Measurements from ENCODE around the gene HOGA1. TPM values are rescaled to one million over a fixed set of nuclear protein-coding genes. Genes with fewer than 3 reads are reported as not detected.
"Not testable (repeated sequence)": the region's sequence is repeated elsewhere in the genome, so short reads cannot be mapped to it uniquely, and the experiment has no call there.

The HOGA1 gene
- total RNA-seq, 4 donors from 2014 or later, result 0.27 to 11.2 (median 4.1) TPM

DNA sequence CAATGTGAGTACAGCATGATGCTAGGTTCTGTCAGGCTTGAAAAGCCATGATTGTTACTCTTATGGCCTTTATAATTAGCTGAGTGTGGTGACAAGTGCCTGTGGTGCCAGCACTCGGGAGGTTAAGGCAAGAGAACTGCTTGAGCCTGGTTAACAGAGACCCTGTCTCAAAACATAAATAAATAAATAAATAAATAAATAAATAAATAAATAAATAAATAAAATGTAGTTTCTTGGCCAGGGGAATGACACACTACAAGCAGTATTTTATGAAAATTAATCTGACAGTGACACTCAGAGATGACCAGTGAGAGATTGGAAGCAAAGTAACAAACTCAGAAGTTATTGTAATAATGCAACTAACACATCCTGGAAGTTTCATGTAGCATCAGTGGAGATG lies 51.4 kb downstream of the HOGA1 start:
- no peak for ATAC-seq
- in situ Hi-C loops (cut with MboI; ENCODE audit: low sequenced_read_pairs in 4 of 4) (no loop called here), intact Hi-C loops (cut with DNase I; ENCODE audit: low total_unique reads) (loop anchor here (10.0 kb wide), 1 partner anchor 211 kb away; the partner anchor contains the start of gene PGAM1)
- no peak overlapping the region for H3K4me3 ChIP-seq
- no peaks in the 10 kb centered on the region for H3K27me3 ChIP-seq
- no peak overlapping the region for H3K27ac ChIP-seq
- peaks cover 8% of the 10 kb centered on the region in 2 donors for H3K4me1 ChIP-seq
- TF ChIP-seq POLR2A (IDR thresholded peaks at IDR 0.05), result no peak
- TF ChIP-seq, protein P1, sequence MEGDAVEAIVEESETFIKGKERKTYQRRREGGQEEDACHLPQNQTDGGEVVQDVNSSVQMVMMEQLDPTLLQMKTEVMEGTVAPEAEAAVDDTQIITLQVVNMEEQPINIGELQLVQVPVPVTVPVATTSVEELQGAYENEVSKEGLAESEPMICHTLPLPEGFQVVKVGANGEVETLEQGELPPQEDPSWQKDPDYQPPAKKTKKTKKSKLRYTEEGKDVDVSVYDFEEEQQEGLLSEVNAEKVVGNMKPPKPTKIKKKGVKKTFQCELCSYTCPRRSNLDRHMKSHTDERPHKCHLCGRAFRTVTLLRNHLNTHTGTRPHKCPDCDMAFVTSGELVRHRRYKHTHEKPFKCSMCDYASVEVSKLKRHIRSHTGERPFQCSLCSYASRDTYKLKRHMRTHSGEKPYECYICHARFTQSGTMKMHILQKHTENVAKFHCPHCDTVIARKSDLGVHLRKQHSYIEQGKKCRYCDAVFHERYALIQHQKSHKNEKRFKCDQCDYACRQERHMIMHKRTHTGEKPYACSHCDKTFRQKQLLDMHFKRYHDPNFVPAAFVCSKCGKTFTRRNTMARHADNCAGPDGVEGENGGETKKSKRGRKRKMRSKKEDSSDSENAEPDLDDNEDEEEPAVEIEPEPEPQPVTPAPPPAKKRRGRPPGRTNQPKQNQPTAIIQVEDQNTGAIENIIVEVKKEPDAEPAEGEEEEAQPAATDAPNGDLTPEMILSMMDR (IDR thresholded peaks at IDR 0.05 in 4 of 5, conservative IDR thresholded peaks at IDR 0.05 in 1 of 5), result no peak
- DNase-seq, result no peak
- H3K9me3 ChIP-seq, result no peaks in the 10 kb centered on the region
- no peaks in the 10 kb centered on the region for H3K36me3 ChIP-seq

DNA sequence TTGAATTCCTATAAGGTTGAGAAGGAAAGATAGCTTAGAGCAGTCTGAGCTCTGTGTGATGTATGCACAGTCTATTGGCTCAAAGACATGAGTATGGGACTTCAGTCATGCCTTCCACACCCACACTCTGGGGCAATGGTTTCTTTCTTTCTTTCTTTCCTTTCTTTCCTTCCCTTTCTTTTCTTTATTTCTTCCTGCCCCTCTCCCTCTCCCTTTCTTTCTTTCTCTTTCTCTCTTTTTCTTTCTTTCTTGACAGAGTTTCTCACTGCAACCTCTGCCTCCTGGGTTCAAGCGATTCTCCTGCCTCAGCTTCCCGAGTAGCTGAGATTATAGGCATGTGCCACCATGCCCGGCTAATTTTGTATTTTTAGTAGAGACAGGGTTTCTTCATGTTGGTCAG lies 54.9 kb downstream of the HOGA1 start:
- H3K27ac ChIP-seq; H3K36me3 ChIP-seq; H3K9me3 ChIP-seq; H3K27me3 ChIP-seq; in situ Hi-C loops (cut with MboI; ENCODE audit: low sequenced_read_pairs in 4 of 4); ATAC-seq; DNase-seq; H3K4me3 ChIP-seq: not testable (repeated sequence)
- intact Hi-C loops (cut with DNase I; ENCODE audit: low total_unique reads), result loop anchor here (10.0 kb wide), 1 partner anchor 214 kb away; the partner anchor contains the start of gene PGAM1
- H3K4me1 ChIP-seq, result peaks cover 16 to 20% of the 10 kb centered on the region in 2 donors

DNA sequence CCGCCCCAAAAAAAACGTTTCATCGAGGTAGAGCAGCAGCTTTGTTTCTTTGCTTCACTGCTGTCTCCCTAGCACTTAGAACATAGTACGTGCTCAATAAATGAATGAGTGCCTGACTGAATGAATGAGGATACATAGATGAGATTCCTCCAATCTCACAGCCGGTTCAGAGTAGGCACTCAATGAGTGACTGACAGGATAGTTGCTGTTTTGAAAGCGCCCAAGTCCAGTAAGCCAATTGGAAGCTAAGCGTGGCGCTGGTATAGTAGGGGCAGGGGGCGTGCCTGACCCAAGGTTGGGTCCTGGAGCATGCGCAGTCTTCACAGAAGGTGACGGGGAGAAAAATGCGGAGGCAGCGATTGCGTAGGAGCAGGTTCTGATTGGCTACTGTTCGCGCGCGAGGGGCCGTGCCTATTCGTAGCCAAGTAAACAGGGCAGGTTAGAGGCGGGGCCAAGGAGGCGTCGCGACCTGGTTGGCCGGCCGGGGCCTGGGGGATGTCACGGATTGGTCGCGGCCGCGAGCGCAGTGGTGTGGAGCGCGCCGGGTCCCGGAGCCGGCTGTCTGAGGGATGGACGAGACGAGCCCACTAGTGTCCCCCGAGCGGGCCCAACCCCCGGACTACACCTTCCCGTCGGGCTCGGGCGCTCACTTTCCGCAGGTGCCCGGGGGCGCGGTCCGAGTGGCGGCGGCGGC lies 56.1 kb downstream of the HOGA1 start, which contains the start of gene PI4K2A:
Gene PI4K2A, plus strand, starts transcription at position 498 of the 694 bp plus-strand sequence. Its CDS starts 72 bp downstream, at position 570.
- peaks cover 16 to 20% of the 10 kb centered on the region in 2 donors for H3K4me1 ChIP-seq
- in situ Hi-C loops (cut with MboI; ENCODE audit: low sequenced_read_pairs in 4 of 4) (no loop called here), intact Hi-C loops (cut with DNase I; ENCODE audit: low total_unique reads) (loop anchor here (2.0 to 5.0 kb wide), 2 partner anchors 46 to 143 kb away; partner anchors contain the start of genes AVPI1, MMS19 and UBTD1)
- H3K4me3 ChIP-seq, result peak within 1 kb of the TSS; percentile 74 to 93 (median 88)
- peaks cover 0 to 11% of the 10 kb centered on the region in 2 donors for H3K36me3 ChIP-seq
- DNase-seq (peak; percentile 99), ATAC-seq (peak; percentile 99)
- peak; percentile 77 to 90 for TF ChIP-seq POLR2A (IDR thresholded peaks at IDR 0.05)
- TF ChIP-seq, protein P1 (IDR thresholded peaks at IDR 0.05 in 4 of 5, conservative IDR thresholded peaks at IDR 0.05 in 1 of 5), result no peak
- peak within 1 kb of the TSS; percentile 60 to 85 (median 73) for H3K27ac ChIP-seq
- H3K9me3 ChIP-seq, result no peaks in the 10 kb centered on the region
- H3K27me3 ChIP-seq, result no peaks in the 10 kb centered on the region

DNA sequence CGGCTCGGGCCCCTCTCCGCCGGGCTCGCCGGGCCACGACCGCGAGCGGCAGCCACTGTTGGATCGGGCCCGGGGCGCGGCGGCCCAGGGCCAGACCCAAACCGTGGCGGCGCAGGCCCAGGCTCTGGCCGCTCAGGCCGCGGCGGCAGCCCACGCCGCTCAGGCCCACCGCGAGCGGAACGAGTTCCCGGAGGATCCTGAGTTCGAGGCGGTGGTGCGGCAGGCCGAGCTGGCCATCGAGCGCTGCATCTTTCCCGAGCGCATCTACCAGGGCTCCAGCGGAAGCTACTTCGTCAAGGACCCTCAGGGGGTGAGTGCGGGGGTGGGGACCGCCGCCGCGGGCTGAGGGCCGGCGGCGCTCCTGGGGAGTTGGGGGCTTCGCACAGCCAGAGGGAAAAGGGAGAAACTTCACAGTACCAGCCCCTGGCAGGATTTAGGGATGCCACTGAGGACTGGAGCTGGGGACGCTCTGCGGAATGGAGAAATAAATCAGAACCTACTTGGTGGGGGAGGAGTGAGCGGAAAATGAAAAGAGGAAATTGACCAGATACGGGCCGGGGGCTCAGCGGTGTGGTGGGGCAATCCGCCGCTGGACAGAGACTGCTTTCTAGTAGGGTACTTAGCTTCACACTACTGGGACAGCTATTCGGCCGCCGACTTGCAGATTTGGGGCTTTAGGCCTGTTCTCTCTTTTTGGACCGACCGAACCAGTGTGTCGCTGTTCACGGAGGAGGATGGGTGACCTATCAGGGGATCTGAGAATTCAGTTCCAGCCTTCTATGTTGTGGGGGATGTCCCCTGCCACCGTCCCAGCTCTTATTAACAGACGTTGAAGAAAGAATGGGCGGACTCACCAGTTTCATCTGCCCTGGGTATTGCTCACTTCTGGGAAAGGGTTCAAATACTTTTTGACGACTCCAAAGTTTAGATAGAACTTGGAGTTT lies 57.0 kb downstream of the HOGA1 start:
- H3K27ac ChIP-seq, result peak overlapping the region; percentile 60 to 85 (median 73)
- peaks cover 16 to 20% of the 10 kb centered on the region in 2 donors for H3K4me1 ChIP-seq
- in situ Hi-C loops (cut with MboI; ENCODE audit: low sequenced_read_pairs in 4 of 4) (no loop called here), intact Hi-C loops (cut with DNase I; ENCODE audit: low total_unique reads) (loop anchor here (2.0 to 5.0 kb wide), 2 partner anchors 46 to 144 kb away; partner anchors contain the start of genes AVPI1, MMS19 and UBTD1)
- peak overlapping the region; percentile 74 to 93 (median 88) for H3K4me3 ChIP-seq
- ATAC-seq, result peak; percentile 50 to 53
- no peaks in the 10 kb centered on the region for H3K27me3 ChIP-seq
- H3K36me3 ChIP-seq, result peaks cover 0 to 11% of the 10 kb centered on the region in 2 donors
- TF ChIP-seq, protein P1 (IDR thresholded peaks at IDR 0.05 in 4 of 5, conservative IDR thresholded peaks at IDR 0.05 in 1 of 5), result no peak
- peak in 1 of 2 donors; percentile 8 for TF ChIP-seq POLR2A (IDR thresholded peaks at IDR 0.05)
- H3K9me3 ChIP-seq, result no peaks in the 10 kb centered on the region
- DNase-seq, result peak in 1 of 2 donors; percentile 4

DNA sequence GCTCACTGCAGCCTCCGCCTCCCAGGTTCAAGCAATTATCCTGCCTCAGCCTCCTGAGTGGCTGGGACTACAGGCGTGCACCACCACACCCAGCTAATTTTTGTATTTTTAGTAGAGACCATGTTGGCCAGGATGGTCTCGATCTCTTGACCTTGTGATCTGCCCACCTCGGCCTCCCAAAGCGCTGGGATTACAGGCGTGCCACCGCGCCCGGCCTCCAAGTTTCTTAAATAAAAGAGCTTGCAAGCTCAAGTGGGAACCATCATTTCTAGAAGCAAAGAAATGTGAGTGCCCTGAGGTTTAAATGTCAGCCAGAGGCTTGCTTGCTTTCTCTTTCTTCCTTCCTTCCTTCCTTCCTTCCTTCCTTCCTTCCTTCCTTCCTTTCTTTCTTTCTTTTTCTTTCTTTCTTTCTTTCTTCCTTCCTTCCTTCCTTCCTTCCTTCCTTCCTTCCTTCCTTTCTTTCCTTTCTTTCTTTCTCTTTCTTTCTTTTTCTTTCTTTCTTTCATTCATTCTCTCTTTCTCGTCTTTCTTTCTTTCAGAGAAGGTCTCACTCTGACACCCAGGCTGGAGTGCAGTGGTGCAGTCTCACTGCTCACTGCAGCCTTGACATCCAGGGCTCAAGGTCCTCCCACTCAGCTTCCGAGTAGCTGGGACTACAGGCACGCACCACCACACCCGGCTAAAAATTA lies 58.4 kb downstream of the HOGA1 start:
- in situ Hi-C loops (cut with MboI; ENCODE audit: low sequenced_read_pairs in 4 of 4); ATAC-seq; H3K4me3 ChIP-seq; H3K27ac ChIP-seq; H3K9me3 ChIP-seq; H3K27me3 ChIP-seq; DNase-seq: not testable (repeated sequence)
- intact Hi-C loops (cut with DNase I; ENCODE audit: low total_unique reads), result loop anchor here (5.0 kb wide), 1 partner anchor 145 kb away; the partner anchor contains the start of genes MMS19 and UBTD1
- Histone ChIP-seq H3K4me1 (peaks cover 16 to 20% of the 10 kb centered on the region in 2 donors), H3K36me3 (peaks cover 0 to 11% of the 10 kb centered on the region in 2 donors)
